HG02759 (cell line): ENCODE measurements around the gene C6orf58.

Experiments
- ATAC-seq: cut with Tn5 transposase; IDR thresholded peaks from one replicate; pipeline ENCODE4 v1.9.1; 2021; ENCODE audit warnings: mild to moderate bottlenecking, moderate library complexity; ENCODE audit not compliant: unreplicated experiment

Gene C6orf58

GRCh38 chr6:127576874-127577273, at the start of gene C6orf58:
Gene C6orf58, plus strand, starts transcription at chr6:127577174. Its CDS starts 12 bp downstream, at chr6:127577186.
- no peak for ATAC-seq

- no peak for ATAC-seq
Observed at GRCh38 chr6:127533011-127533410, 44.0 kb upstream of the C6orf58 start.

GRCh38 chr6:127533736-127534135, 43.2 kb upstream of the C6orf58 start:
- no peak for ATAC-seq

GRCh38 chr6:127538750-127539264, 38.2 kb upstream of the C6orf58 start:
- ATAC-seq, result no peak

- no peak for ATAC-seq
Observed at GRCh38 chr6:127539272-127539671, 37.7 kb upstream of the C6orf58 start.

GRCh38 chr6:127547215-127547614, 29.8 kb upstream of the C6orf58 start:
- no peak for ATAC-seq

- no peak for ATAC-seq
Observed at GRCh38 chr6:127547904-127548649, 28.9 kb upstream of the C6orf58 start.

GRCh38 chr6:127550403-127550802, 26.6 kb upstream of the C6orf58 start:
- no peak for ATAC-seq

GRCh38 chr6:127554435-127555006, 22.5 kb upstream of the C6orf58 start:
- peak; percentile 57 for ATAC-seq

GRCh38 chr6:127561660-127562059, 15.3 kb upstream of the C6orf58 start:
- no peak for ATAC-seq

GRCh38 chr6:127564761-127565160, 12.2 kb upstream of the C6orf58 start:
- ATAC-seq, result no peak

- no peak for ATAC-seq
Observed at GRCh38 chr6:127566119-127566518, 10.9 kb upstream of the C6orf58 start.

- ATAC-seq, result no peak
Observed at GRCh38 chr6:127566651-127567050, 10.3 kb upstream of the C6orf58 start.

- ATAC-seq, result no peak
Observed at GRCh38 chr6:127567476-127567875, 9.5 kb upstream of the C6orf58 start.

GRCh38 chr6:127570739-127571389, 6.1 kb upstream of the C6orf58 start:
- peak; percentile 95 for ATAC-seq

GRCh38 chr6:127578900-127579299, 1.9 kb downstream of the C6orf58 start:
- no peak for ATAC-seq

- ATAC-seq, result no peak
Observed at GRCh38 chr6:127581576-127581975, 4.6 kb downstream of the C6orf58 start.

GRCh38 chr6:127582777-127583462, 5.9 kb downstream of the C6orf58 start:
- ATAC-seq, result peak; percentile 63

GRCh38 chr6:127585123-127585522, 8.1 kb downstream of the C6orf58 start:
- ATAC-seq, result no peak

GRCh38 chr6:127586372-127586771, 9.4 kb downstream of the C6orf58 start:
- peak; percentile 55 for ATAC-seq

- ATAC-seq, result no peak
Observed at GRCh38 chr6:127587875-127588274, 10.9 kb downstream of the C6orf58 start.
